Activated T-helper 2 cell treated with anti-CD3 and anti-CD28 coated beads, Interferon-gamma antibody, Interleukin-2, Interleukin-4, amounts not matched to agents 10 μg/mL and 5 μg/mL and 100 μg/mL, durations not matched to agents 14 hours and 24 hours and 36 hours (primary cell): Measurements from ENCODE around the gene SCN1A. TPM values are rescaled to one million over a fixed set of nuclear protein-coding genes. Genes with fewer than 3 reads are reported as not detected.

ENCODE experiments used
- DNase-seq: peaks from one replicate; pipeline ENCODE4 v3.0.0; 2021; ENCODE audit warnings: low spot score
- H3K27ac Mint-ChIP-seq: one replicate; pipeline ENCODE4 v1.8.0; 2021; ENCODE audit warnings: mixed read lengths
- H3K27me3 Mint-ChIP-seq: one replicate; pipeline ENCODE4 v1.8.0; 2021; ENCODE audit warnings: low read depth, mixed read lengths
- H3K36me3 Mint-ChIP-seq: one replicate; pipeline ENCODE4 v1.8.0; 2021; ENCODE audit warnings: low read depth, mixed read lengths
- H3K4me1 Mint-ChIP-seq: one replicate; pipeline ENCODE4 v1.8.0; 2021; ENCODE audit warnings: low read depth, mixed read lengths
- H3K4me3 Mint-ChIP-seq: one replicate; pipeline ENCODE4 v1.8.0; 2021; ENCODE audit warnings: low read depth, mild to moderate bottlenecking, moderate library complexity, mixed read lengths
- H3K9me3 Mint-ChIP-seq: one replicate; pipeline ENCODE4 v1.8.0; 2021; ENCODE audit warnings: mixed read lengths
- intact Hi-C: fragments of 100-400 bp; cut with micrococcal nuclease; formaldehyde crosslinking; loops from one replicate; pipeline ENCODE4 v1.15.1; 2023
- total RNA-seq: library from RNA; stranded (reverse); gene quantifications from 2 replicates; pipeline ENCODE4 v1.2.3, GENCODE V29; 2022

SCN1A gene
- not detected in 2 replicates for total RNA-seq

DNA sequence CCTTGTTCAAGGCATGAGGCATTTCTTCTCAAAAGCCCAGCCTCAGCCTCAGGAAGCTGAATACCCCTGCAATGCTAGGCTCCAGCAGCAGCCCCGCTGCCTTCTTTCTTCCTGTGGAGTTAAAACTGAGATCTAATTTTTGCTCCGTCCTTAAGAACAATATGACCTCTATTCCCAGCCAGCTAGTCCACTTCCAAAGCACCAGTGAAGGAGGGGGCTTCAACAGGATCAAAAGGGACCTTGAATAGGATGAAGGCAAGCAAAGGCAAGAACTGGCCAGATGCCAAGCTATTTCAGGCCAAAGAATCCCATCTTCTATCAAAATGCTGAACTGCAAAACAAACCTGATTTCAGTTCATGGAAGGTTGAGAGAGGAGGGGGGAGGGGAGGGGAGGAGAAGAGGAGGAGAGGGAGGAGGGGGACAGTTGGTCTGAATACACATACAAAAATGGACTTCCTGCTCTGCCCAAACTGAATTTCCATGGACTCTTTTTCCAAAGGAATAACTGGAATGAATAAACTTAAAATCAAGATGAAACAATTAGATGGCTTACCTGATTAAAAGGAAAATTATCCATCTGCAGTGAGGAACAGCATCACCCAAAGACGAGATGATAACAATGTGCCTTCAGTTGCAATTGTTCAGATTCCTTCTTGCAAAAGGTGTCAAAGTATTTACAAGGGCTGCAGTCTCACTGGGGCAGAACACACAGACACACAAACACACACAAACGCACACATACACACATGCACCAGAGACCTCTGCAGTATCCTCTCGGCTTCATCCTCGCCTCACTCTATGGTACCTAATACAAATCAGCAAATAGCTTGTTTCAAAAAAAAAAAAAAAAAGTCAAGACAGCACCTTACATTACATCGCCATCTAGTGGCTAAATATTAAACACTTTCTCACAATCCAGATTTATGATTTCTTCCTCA lies at the start of gene SCN1A:
SCN1A (minus strand) TSS at position 804 of the 939 bp plus-strand sequence. CDS start 54,399 bp downstream, outside the sequence.
- no peaks in the 10 kb centered on the region for H3K36me3 Mint-ChIP-seq

DNA sequence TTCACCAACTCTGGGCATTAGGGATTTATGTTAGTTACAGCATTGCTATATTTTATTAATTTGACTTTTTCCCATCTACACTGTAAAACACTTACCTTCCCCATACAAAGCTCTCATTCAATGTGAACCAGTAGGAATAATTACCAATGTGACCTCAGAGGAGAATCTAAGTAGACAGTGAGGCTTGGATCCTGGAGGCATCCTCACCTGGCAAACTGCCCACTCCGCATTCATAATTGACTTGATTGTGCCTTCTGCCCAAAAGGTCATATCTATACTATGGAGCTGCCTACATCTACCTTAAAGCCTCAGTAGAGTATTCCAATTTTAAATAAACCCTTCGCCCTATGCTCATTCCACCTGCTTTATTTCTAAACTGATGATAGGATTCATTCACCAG lies 45.4 kb upstream of the SCN1A start:
- H3K27ac Mint-ChIP-seq: no peak overlapping the region
- no peak for DNase-seq
- intact Hi-C loops: no loop called here
- H3K4me3 Mint-ChIP-seq: no peak overlapping the region
- no peaks in the 10 kb centered on the region for H3K36me3 Mint-ChIP-seq
- H3K9me3 Mint-ChIP-seq: no peaks in the 10 kb centered on the region
- H3K27me3 Mint-ChIP-seq: peaks cover 3% of the 10 kb centered on the region
- no peaks in the 10 kb centered on the region for H3K4me1 Mint-ChIP-seq

More for the DNA sequence above, at the start of gene SCN1A:
- no peak for DNase-seq
- intact Hi-C loops: loop anchor here (1.0 to 10.0 kb wide), 3 partner anchors 70 to 723 kb away; no protein-coding TSS in a partner anchor
- H3K27me3 Mint-ChIP-seq: peaks cover 6% of the 10 kb centered on the region
- no peaks in the 10 kb centered on the region for H3K9me3 Mint-ChIP-seq
- no peak within 1 kb of the TSS for H3K27ac Mint-ChIP-seq
- H3K4me3 Mint-ChIP-seq: no peak within 1 kb of the TSS
- peaks cover 4% of the 10 kb centered on the region for H3K4me1 Mint-ChIP-seq

DNA sequence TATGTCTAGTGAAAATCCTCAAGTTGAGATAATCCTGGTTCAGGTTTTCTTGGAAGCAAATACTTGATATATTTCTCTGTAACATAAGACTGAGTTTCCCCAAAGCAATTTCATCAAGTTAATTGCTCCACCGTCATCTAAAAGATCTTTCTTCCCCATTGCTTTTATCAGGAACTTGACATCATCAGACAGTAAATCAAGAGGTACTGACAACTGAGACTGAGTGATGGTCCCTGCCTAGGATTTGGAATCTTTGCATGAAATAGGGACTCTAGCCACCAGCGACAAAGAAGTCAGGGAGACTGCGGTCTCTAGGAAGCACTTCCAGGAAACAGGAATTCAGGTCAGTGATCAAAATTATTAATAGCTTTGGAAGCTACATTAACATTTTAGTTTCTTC lies 43.4 kb upstream of the SCN1A start:
- H3K4me3 Mint-ChIP-seq: no peak overlapping the region
- no peaks in the 10 kb centered on the region for H3K4me1 Mint-ChIP-seq
- intact Hi-C loops: no loop called here
- H3K27me3 Mint-ChIP-seq: peaks cover 3% of the 10 kb centered on the region
- H3K36me3 Mint-ChIP-seq: no peaks in the 10 kb centered on the region
- no peak for DNase-seq
- H3K27ac Mint-ChIP-seq: no peak overlapping the region
- no peaks in the 10 kb centered on the region for H3K9me3 Mint-ChIP-seq

DNA sequence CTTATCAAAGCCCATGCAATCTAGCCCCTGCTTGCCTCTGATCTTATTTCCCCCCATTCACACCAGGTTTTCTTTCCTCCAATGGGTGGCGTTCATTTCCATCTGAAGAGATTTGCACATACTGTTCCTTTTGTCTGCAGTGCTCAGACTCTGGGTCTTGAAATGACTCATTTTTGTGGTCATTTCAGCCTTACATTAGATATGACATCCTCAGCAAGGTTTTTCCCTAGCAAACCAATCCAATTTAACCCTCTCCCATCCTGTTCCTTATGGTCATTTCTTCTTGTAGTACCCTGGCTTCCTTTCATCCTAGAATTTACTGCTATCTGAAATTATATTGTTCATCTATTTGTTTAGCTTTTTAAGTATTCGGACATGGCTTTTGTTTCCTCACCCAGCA lies 42.5 kb upstream of the SCN1A start:
- Mint-ChIP-seq H3K4me1 (no peaks in the 10 kb centered on the region), H3K27me3 (peaks cover 5% of the 10 kb centered on the region), H3K9me3 (no peaks in the 10 kb centered on the region), H3K36me3 (no peaks in the 10 kb centered on the region), H3K4me3 (no peak overlapping the region), H3K27ac (no peak overlapping the region)
- DNase-seq: no peak
- intact Hi-C loops: no loop called here

- no peak for DNase-seq
- H3K4me1 Mint-ChIP-seq: no peaks in the 10 kb centered on the region
- peaks cover 5% of the 10 kb centered on the region for H3K27me3 Mint-ChIP-seq
- H3K27ac Mint-ChIP-seq: no peak overlapping the region
- intact Hi-C loops: no loop called here
- H3K36me3 Mint-ChIP-seq: no peaks in the 10 kb centered on the region
- H3K9me3 Mint-ChIP-seq: no peaks in the 10 kb centered on the region
- no peak overlapping the region for H3K4me3 Mint-ChIP-seq
These were observed 39.6 kb upstream of the SCN1A start for GRCh38 chr2:166167449-166167848.

GRCh38 chr2:166163775-166164174 lies 36.0 kb upstream of the SCN1A start:
- no peaks in the 10 kb centered on the region for H3K4me1 Mint-ChIP-seq
- no peaks in the 10 kb centered on the region for H3K9me3 Mint-ChIP-seq
- no peak overlapping the region for H3K4me3 Mint-ChIP-seq
- H3K27me3 Mint-ChIP-seq: peaks cover 2% of the 10 kb centered on the region
- no peak for DNase-seq
- intact Hi-C loops: no loop called here
- H3K27ac Mint-ChIP-seq: no peak overlapping the region
- H3K36me3 Mint-ChIP-seq: no peaks in the 10 kb centered on the region

GRCh38 chr2:166158546-166158945 lies 30.7 kb upstream of the SCN1A start:
- Mint-ChIP-seq H3K27me3 (peaks cover 2% of the 10 kb centered on the region), H3K4me3 (no peak overlapping the region), H3K27ac (no peak overlapping the region), H3K4me1 (no peaks in the 10 kb centered on the region), H3K9me3 (no peaks in the 10 kb centered on the region), H3K36me3 (no peaks in the 10 kb centered on the region)
- intact Hi-C loops: no loop called here
- no peak for DNase-seq

GRCh38 chr2:166157578-166157977 lies 29.8 kb upstream of the SCN1A start:
- peaks cover 2% of the 10 kb centered on the region for H3K27me3 Mint-ChIP-seq
- no peaks in the 10 kb centered on the region for H3K9me3 Mint-ChIP-seq
- intact Hi-C loops: no loop called here
- no peaks in the 10 kb centered on the region for H3K36me3 Mint-ChIP-seq
- no peaks in the 10 kb centered on the region for H3K4me1 Mint-ChIP-seq
- no peak overlapping the region for H3K4me3 Mint-ChIP-seq
- DNase-seq: no peak
- no peak overlapping the region for H3K27ac Mint-ChIP-seq

- H3K27ac Mint-ChIP-seq: no peak overlapping the region
- intact Hi-C loops: no loop called here
- no peak for DNase-seq
- no peaks in the 10 kb centered on the region for H3K9me3 Mint-ChIP-seq
- H3K4me3 Mint-ChIP-seq: no peak overlapping the region
- no peaks in the 10 kb centered on the region for H3K36me3 Mint-ChIP-seq
- H3K4me1 Mint-ChIP-seq: no peaks in the 10 kb centered on the region
- peaks cover 2% of the 10 kb centered on the region for H3K27me3 Mint-ChIP-seq
These were observed 29.2 kb upstream of the SCN1A start for GRCh38 chr2:166156985-166157490.

GRCh38 chr2:166155589-166155988 lies 27.8 kb upstream of the SCN1A start:
- Mint-ChIP-seq H3K27ac (no peak overlapping the region), H3K9me3 (no peaks in the 10 kb centered on the region), H3K27me3 (peaks cover 2% of the 10 kb centered on the region), H3K4me3 (no peak overlapping the region), H3K4me1 (no peaks in the 10 kb centered on the region), H3K36me3 (no peaks in the 10 kb centered on the region)
- intact Hi-C loops: no loop called here
- DNase-seq: no peak

DNA sequence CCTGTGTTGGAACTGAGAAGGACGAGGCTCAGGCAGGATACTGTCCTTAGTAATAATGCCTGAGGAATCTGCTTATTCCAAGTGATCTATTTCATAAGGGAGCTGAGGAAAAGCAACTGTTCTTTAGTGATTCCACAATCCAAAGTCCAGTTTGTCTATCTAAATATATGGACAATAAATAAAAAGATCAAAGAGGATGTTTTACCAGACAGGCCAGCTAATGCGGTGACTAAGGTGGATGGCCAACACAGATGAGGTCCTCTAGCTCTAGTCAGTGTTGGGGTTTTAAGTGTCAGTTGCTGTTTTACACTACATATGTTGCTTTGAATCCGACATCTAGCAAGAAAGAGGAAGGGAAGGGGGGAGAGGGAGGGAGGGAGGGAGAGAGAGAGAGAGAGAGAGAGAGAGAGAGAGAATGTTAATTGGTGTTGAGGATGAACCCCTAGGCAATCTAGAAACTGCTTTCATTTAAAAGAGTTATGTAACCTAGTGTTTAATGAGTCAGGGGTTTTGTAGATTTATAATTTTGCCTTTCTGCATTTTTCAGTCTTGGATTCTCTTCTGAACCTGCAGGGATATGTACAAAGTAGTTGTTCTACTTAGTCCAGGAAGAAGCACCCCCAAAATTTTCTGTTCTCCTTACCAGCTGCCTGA lies 27.0 kb upstream of the SCN1A start:
- intact Hi-C loops: no loop called here
- Mint-ChIP-seq H3K4me1 (no peaks in the 10 kb centered on the region), H3K4me3 (no peak overlapping the region), H3K9me3 (no peaks in the 10 kb centered on the region), H3K27ac (no peak overlapping the region), H3K27me3 (peaks cover 2% of the 10 kb centered on the region), H3K36me3 (no peaks in the 10 kb centered on the region)
- no peak for DNase-seq

DNA sequence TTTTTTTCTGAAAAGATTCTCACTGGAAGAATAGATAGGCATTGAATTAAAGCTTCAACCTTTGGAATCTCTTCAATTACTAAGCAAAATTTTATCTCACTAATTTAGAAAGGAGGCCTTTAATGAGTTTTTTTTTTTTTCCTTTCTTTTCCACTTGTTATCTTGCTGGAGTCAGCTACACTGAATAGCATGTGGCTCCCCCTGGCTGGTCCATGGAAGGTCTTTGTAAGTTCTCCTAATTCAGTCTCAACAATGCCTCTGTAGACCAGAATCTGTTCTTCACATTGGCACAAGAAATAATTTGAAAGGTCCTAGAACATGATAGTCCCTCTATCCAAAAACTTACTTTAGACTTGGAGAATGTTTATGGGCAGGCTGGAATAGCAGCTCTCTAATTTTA lies 24.2 kb upstream of the SCN1A start:
- Mint-ChIP-seq H3K36me3 (no peaks in the 10 kb centered on the region), H3K4me1 (no peaks in the 10 kb centered on the region), H3K9me3 (no peaks in the 10 kb centered on the region), H3K27ac (no peak overlapping the region), H3K27me3 (peaks cover 2% of the 10 kb centered on the region), H3K4me3 (no peak overlapping the region)
- no peak for DNase-seq
- intact Hi-C loops: no loop called here
